ENCODE results near the gene RTKN.
A peak's percentile ranks its signal among the peaks of the same experiment; 100 is the strongest.
"Not testable (repeated sequence)": the region's sequence is repeated elsewhere in the genome, so short reads cannot be mapped to it uniquely, and the experiment has no call there.

Gene RTKN

DNA sequence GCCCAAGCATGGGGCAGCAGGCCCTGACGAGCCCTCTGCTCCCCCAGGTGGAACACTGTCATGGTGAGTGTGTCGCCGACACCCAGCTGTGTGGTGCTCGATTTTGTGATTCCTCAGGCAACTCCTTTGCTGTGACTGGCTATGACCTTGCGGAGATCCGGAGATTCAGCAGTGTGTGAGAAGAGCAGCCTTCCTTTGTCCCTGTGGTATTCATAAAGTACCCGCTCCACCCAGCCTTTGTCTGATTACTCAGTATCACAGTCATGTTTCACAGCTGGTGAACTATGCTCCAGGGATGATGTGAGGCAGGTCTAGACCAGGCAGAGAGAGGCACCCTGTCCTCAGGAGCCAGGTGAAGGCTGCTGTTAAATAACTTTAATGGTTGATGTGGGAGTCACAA is 16.2 kb downstream of the RTKN start:
- Histone ChIP-seq H3K36me3 (no peaks in the 10 kb centered on the region), H3K27ac (no peak overlapping the region), H3K4me1 (ENCODE audit: control insufficient read depth in 1 of 2, insufficient read depth in 1 of 2, low read depth in 1 of 2, low read length in 1 of 2) (peaks cover 12 to 15% of the 10 kb centered on the region in 2 experiments), H3K9me3 (no peaks in the 10 kb centered on the region), H3K27me3 (peaks cover 30% of the 10 kb centered on the region), H3K4me3 (ENCODE audit: low read depth in 1 of 2, low read length in 1 of 2) (no peak overlapping the region)
- TF ChIP-seq, protein P1, sequence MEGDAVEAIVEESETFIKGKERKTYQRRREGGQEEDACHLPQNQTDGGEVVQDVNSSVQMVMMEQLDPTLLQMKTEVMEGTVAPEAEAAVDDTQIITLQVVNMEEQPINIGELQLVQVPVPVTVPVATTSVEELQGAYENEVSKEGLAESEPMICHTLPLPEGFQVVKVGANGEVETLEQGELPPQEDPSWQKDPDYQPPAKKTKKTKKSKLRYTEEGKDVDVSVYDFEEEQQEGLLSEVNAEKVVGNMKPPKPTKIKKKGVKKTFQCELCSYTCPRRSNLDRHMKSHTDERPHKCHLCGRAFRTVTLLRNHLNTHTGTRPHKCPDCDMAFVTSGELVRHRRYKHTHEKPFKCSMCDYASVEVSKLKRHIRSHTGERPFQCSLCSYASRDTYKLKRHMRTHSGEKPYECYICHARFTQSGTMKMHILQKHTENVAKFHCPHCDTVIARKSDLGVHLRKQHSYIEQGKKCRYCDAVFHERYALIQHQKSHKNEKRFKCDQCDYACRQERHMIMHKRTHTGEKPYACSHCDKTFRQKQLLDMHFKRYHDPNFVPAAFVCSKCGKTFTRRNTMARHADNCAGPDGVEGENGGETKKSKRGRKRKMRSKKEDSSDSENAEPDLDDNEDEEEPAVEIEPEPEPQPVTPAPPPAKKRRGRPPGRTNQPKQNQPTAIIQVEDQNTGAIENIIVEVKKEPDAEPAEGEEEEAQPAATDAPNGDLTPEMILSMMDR (IDR thresholded peaks at IDR 0.05), result no peak

DNA sequence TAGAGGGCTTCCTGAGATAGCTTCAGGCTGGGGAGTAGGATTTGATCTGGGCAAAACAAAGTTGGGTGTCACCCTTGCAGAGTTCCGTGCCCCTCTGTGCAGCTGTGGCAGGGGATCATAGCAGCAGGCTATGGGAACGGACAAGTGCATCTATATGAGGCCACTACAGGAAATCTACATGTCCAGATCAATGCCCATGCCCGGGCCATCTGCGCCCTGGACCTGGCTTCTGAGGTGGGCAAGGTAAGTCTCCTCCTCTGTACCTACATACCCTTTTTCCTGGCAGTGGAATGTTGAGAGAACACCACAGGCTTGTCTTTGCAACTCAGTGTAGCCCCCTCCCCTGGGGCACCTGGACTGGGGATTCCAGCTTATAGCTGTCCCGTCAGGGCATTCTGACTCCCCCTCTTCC is 16.7 kb downstream of the RTKN start:
- peaks cover 14 to 15% of the 10 kb centered on the region in 2 experiments for H3K4me1 ChIP-seq (ENCODE audit: control insufficient read depth in 1 of 2, insufficient read depth in 1 of 2, low read depth in 1 of 2, low read length in 1 of 2)
- no peaks in the 10 kb centered on the region for H3K36me3 ChIP-seq
- peaks cover 35% of the 10 kb centered on the region for H3K27me3 ChIP-seq
- no peaks in the 10 kb centered on the region for H3K9me3 ChIP-seq
- TF ChIP-seq, protein P1 (IDR thresholded peaks at IDR 0.05), result no peak
- no peak overlapping the region for H3K4me3 ChIP-seq (ENCODE audit: low read depth in 1 of 2, low read length in 1 of 2)
- H3K27ac ChIP-seq, result no peak overlapping the region

DNA sequence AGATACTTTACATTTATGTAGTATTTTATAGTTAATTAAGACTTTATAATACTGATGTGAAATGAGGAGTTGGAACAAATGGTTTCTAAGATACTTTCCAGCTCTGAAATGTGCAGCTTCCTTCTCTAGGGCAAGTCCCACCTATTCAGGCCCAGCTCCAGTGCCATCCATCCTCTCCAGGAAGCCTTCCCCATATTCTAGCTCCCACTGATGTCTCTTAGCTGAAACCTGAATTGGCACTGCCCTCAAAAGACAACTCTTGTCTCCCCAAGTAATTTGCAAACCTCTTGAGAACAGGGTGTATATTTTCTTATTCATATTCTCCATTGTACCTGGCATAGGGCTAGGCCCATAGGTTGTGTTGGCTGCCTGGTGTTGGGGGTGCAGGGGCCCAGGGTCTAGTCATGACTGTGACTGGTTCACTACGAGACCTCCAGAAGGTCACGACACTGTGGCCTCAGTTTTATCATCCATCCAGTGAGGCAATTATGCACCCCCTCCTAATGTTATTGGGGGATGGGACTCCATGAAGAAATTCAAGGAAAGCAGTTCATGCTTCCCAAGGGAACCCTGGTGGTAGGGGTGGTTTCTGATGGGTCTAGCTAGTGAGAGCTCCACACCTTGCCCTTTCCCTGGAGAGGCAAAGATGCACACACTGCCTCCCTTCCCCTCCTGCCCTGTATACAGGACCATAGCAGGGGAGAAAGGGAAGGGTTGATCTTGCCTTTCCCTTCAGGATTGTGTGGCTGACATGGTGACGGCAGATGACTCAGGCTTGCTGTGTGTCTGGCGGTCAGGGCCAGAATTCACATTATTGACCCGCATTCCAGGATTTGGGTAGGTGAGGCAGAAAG is 17.4 kb downstream of the RTKN start:
- TF ChIP-seq, protein P1 (IDR thresholded peaks at IDR 0.05), result no peak
- Histone ChIP-seq H3K4me3 (ENCODE audit: low read depth in 1 of 2, low read length in 1 of 2) (no peak overlapping the region), H3K4me1 (ENCODE audit: control insufficient read depth in 1 of 2, insufficient read depth in 1 of 2, low read depth in 1 of 2, low read length in 1 of 2) (peaks cover 14 to 15% of the 10 kb centered on the region in 2 experiments)

DNA sequence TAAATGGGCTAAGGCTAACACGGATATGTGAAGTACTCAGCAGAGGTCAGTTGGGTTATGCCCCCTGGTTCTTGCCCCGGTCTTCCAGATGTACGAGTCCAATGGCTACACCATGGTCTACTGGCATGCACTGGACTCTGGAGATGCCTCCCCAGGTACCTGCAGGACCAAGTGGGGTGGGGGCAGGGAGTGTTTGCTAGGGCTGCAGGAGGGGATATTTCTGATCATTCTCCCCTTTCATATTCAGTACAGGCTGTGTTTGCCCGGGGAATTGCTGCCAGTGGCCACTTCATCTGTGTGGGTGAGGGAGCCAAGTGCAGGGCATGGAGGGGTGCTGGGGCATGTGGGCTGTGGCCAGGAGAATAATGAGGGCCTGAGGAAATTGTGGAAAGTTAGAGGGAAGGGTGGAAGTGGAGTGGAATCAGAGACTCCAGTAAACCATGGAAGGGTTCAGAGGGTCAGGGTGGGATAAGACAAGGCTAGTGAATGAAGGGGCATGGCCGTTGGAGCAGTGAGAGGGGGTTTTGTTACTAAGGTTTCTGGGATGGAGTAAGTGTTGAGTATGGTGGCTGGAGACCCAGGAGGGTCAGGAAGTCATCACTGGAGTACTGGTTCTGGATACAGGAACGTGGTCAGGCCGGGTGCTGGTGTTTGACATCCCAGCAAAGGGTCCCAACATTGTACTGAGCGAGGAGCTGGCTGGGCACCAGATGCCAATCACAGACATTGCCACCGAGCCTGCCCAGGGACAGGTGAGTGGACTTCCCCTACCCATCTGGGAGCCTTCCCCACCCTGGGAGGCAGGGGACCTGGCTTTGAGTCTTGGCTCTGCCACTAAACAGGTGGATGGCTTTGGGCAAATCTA is 18.3 kb downstream of the RTKN start:
- TF ChIP-seq, protein P1 (IDR thresholded peaks at IDR 0.05), result no peak
- Histone ChIP-seq H3K9me3 (no peaks in the 10 kb centered on the region), H3K36me3 (no peaks in the 10 kb centered on the region), H3K4me3 (ENCODE audit: low read depth in 1 of 2, low read length in 1 of 2) (no peak overlapping the region), H3K27ac (no peak overlapping the region), H3K4me1 (ENCODE audit: control insufficient read depth in 1 of 2, insufficient read depth in 1 of 2, low read depth in 1 of 2, low read length in 1 of 2) (peaks cover 14 to 15% of the 10 kb centered on the region in 2 experiments), H3K27me3 (peaks cover 44% of the 10 kb centered on the region)

More for the DNA sequence above, 17.4 kb downstream of the RTKN start:
- H3K9me3 ChIP-seq, result no peaks in the 10 kb centered on the region
- H3K27me3 ChIP-seq, result peaks cover 42% of the 10 kb centered on the region
- no peak overlapping the region for H3K27ac ChIP-seq
- no peaks in the 10 kb centered on the region for H3K36me3 ChIP-seq

DNA sequence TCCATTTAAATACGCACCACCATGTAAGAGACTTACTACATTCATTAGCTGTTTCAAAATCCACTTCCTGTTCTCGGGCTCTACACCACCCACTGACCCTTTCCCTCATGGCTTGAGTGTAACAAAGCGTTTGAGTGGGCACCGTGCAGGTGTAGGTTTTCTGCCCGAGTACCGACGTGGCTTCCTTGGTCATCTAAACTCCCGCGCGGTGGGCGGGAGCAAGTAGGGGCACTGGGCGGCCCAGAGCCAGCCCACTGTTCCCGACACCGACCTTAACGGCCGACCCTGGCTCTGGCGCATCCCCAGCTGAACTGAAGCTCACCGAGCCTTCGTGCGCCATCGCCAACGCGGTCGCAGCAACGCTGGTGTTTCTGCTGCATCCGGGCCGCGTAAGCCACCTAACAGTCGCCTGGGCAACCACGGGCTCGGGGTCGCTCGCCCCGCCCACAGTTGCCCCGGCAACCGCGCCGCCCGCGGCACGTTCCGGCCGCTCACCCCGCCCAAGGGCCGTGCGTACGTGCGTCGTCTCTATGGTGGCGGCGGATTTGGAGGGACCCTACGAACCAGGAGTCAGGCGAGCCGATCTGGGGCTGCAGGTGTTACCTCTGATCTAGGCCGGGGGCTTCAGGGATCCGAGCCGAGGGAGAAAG is 20.4 kb downstream of the RTKN start, which contains the start of the genes C2orf81 and WDR54:
C2orf81 (minus strand) TSS at position 399 of the 650 bp plus-strand sequence; CDS start at position 340, 59 bp downstream.
WDR54 (plus strand) TSS at position 510 of the 650 bp plus-strand sequence. CDS start 424 bp downstream, outside the sequence.
- Histone ChIP-seq H3K4me3 (ENCODE audit: low read depth in 1 of 2, low read length in 1 of 2) (peak within 1 kb of the TSS; percentile 63 to 84), H3K36me3 (no peaks in the 10 kb centered on the region), H3K27ac (no peak within 1 kb of the TSS), H3K4me1 (ENCODE audit: control insufficient read depth in 1 of 2, insufficient read depth in 1 of 2, low read depth in 1 of 2, low read length in 1 of 2) (peaks cover 14 to 15% of the 10 kb centered on the region in 2 experiments), H3K9me3 (no peaks in the 10 kb centered on the region), H3K27me3 (peaks cover 65% of the 10 kb centered on the region)
- TF ChIP-seq, protein P1 (IDR thresholded peaks at IDR 0.05), result no peak

DNA sequence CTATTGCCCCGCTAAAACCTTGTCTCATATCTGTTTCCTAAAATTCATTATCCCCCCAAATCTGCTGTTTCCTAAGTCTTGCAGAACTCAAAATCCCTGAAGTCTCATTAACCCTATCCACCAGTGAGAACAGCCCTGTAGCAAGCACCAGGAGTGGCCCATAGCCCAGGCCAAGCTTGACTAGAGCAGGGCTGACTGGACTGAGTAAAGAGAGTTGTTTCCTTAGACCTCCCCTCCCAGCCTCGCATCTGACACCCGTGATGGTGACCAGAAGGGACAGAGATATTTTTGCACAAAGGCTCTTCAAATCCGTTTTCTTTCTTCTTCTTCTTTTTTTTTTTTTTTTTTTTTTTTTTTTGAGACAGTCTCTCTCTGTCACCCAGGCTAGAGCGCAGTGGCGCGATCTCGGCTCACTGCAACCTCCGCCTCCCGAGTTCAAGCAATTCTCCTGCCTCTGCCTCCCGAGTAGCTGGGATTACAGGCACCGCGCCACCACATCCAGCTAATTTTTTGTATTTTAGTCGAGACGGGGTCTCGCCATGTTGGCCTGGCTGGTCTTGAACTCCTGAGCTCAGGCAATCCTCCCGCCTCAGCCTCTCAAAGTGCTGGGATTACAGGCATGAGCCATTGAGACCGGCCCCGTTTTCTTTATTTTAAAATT is 21.2 kb downstream of the RTKN start:
- not testable (repeated sequence) for H3K36me3 ChIP-seq, H3K9me3 ChIP-seq, H3K27ac ChIP-seq
- H3K4me1 ChIP-seq (ENCODE audit: control insufficient read depth in 1 of 2, insufficient read depth in 1 of 2, low read depth in 1 of 2, low read length in 1 of 2), result peaks cover 16 to 21% of the 10 kb centered on the region in 2 experiments
- peaks cover 73% of the 10 kb centered on the region for H3K27me3 ChIP-seq
- peak overlapping the region; percentile 63 to 84 for H3K4me3 ChIP-seq (ENCODE audit: low read depth in 1 of 2, low read length in 1 of 2)

Measured in neutrophil (primary cell).